Smooth muscle cell (in vitro differentiated cells): ENCODE results near the gene TH. TPM values are rescaled to one million over a fixed set of nuclear protein-coding genes. Genes with fewer than 3 reads are reported as not detected.

ENCODE experiments used
- DNase-seq: peaks from one replicate; lab custom pipeline; 2025; ENCODE audit not compliant: unreplicated experiment; lab: John Stamatoyannopoulos, UW
- H2AFZ ChIP-seq: fragments of 200-600 bp; sonication (generic); 2 replicates; pipeline ENCODE4 v1.6.0; 2016; ENCODE audit warnings: antibody characterized with exemption, low read depth, mild to moderate bottlenecking
- H3F3A ChIP-seq: fragments of 200-600 bp; sonication (generic); 2 replicates; pipeline ENCODE4 v1.6.0; 2017; ENCODE audit warnings: antibody characterized with exemption, low read depth
- H3K27ac ChIP-seq: fragments of 200-600 bp; sonication (generic); 2 replicates; pipeline ENCODE4 v1.5.1; 2016; ENCODE audit warnings: low read depth, mild to moderate bottlenecking
- H3K27me3 ChIP-seq: fragments of 200-600 bp; sonication (generic); 2 replicates; pipeline ENCODE4 v1.6.1; 2016; ENCODE audit warnings: low read depth, mild to moderate bottlenecking
- H3K36me3 ChIP-seq: fragments of 200-600 bp; sonication (generic); 2 replicates; pipeline ENCODE4 v1.5.1; 2016; ENCODE audit warnings: low read depth
- H3K4me1 ChIP-seq: fragments of 200-600 bp; sonication (generic); 2 replicates; pipeline ENCODE4 v1.5.1; 2016; ENCODE audit warnings: low read depth
- H3K4me2 ChIP-seq: fragments of 200-600 bp; sonication (generic); 2 replicates; pipeline ENCODE4 v1.6.0; 2016; ENCODE audit warnings: mild to moderate bottlenecking
- H3K4me3 ChIP-seq: fragments of 200-600 bp; sonication (generic); 2 replicates; pipeline ENCODE4 v1.5.1; 2016; ENCODE audit warnings: mild to moderate bottlenecking
- H3K79me2 ChIP-seq: fragments of 200-600 bp; sonication (generic); 2 replicates; pipeline ENCODE4 v1.6.0; 2016; ENCODE audit warnings: low read depth, mild to moderate bottlenecking
- H3K9ac ChIP-seq: fragments of 200-600 bp; sonication (generic); 2 replicates; pipeline ENCODE4 v1.6.0; 2016; ENCODE audit warnings: low read depth
- H3K9me3 ChIP-seq: fragments of 200-600 bp; sonication (generic); replicated peaks from 2 replicates; pipeline ENCODE4 v1.5.1; 2016; ENCODE audit warnings: low read depth
- H4K20me1 ChIP-seq: fragments of 200-600 bp; sonication (generic); 2 replicates; pipeline ENCODE4 v1.6.0; 2016; ENCODE audit warnings: low read depth
- CTCF ChIP-seq: fragments of 200-600 bp; sonication (generic); IDR thresholded peaks from 2 replicates; pipeline ENCODE4 v1.5.1; 2017; ENCODE audit warnings: borderline replicate concordance, mild to moderate bottlenecking, antibody characterized with exemption; ENCODE audit not compliant: insufficient read depth, poor library complexity, severe bottlenecking
- WGBS: methylation state at CpG from one replicate; pipeline ENCODE4 v1.1.7; 2016; ENCODE audit warnings: low lambda C conversion rate; 5-methylcytosine and 5-hydroxymethylcytosine counted together
- polyA plus RNA-seq: library from polyadenylated mRNA; unstranded; fragments of >200 nt; fragmentation: Nextera tagmentation; extraction: Ambion mirVana; gene quantifications from 2 replicates; pipeline ENCODE4 v1.2.1, GENCODE V29; 2016
- total RNA-seq: library from RNA; depleted of rRNA; stranded (reverse); fragments of >200 nt; gene quantifications from 2 replicates; pipeline ENCODE4 v1.2.3, GENCODE V29; 2014

TH gene
- total and polyA plus RNA-seq, 2 experiments from 2014 or later, result not detected

GRCh38 chr11:2129308-2129698 lies 42.3 kb downstream of the TH start:
- Histone ChIP-seq H3K9ac (no peak overlapping the region), H3K4me2 (no peak overlapping the region), H3K4me1 (no peaks in the 10 kb centered on the region), H3K4me3 (no peak overlapping the region), H3K9me3 (no peaks in the 10 kb centered on the region), H3K27me3 (no peaks in the 10 kb centered on the region), H3K79me2 (peaks cover 9% of the 10 kb centered on the region), H4K20me1 (peaks cover 66% of the 10 kb centered on the region), H2AFZ (no peak overlapping the region), H3K36me3 (no peaks in the 10 kb centered on the region), H3K27ac (peak overlapping the region; percentile 33), H3F3A (peaks cover 53% of the 10 kb centered on the region)
- TF ChIP-seq CTCF, result no peak
- no peak for DNase-seq
- WGBS, result 87% methylated on average over 17 of the region's 17 CpGs

GRCh38 chr11:2128511-2129307 lies 42.9 kb downstream of the TH start:
- Histone ChIP-seq H3K36me3 (no peaks in the 10 kb centered on the region), H3K27ac (peak overlapping the region; percentile 33), H2AFZ (no peak overlapping the region), H3K4me3 (no peak overlapping the region), H3K9ac (no peak overlapping the region), H3F3A (peaks cover 47% of the 10 kb centered on the region), H3K4me1 (no peaks in the 10 kb centered on the region), H3K79me2 (peaks cover 3% of the 10 kb centered on the region), H3K4me2 (no peak overlapping the region), H3K27me3 (no peaks in the 10 kb centered on the region), H4K20me1 (peaks cover 60% of the 10 kb centered on the region), H3K9me3 (no peaks in the 10 kb centered on the region)
- DNase-seq, result no peak
- no peak for TF ChIP-seq CTCF
- WGBS, result 72% methylated on average over 12 of the region's 12 CpGs

GRCh38 chr11:2128130-2128510 lies 43.5 kb downstream of the TH start:
- Histone ChIP-seq H2AFZ (no peak overlapping the region), H3K4me2 (no peak overlapping the region), H4K20me1 (peaks cover 54% of the 10 kb centered on the region), H3K4me1 (no peaks in the 10 kb centered on the region), H3K4me3 (no peak overlapping the region), H3K36me3 (no peaks in the 10 kb centered on the region), H3K9me3 (no peaks in the 10 kb centered on the region), H3K79me2 (no peaks in the 10 kb centered on the region), H3K27ac (peak overlapping the region; percentile 33), H3K27me3 (no peaks in the 10 kb centered on the region), H3F3A (peaks cover 41% of the 10 kb centered on the region), H3K9ac (no peak overlapping the region)
- no peak for DNase-seq
- no peak for TF ChIP-seq CTCF
- WGBS, result 31% methylated on average over 7 of the region's 7 CpGs
